Measurements from ENCODE around the gene TBX1. TPM values are rescaled to one million over a fixed set of nuclear protein-coding genes. Genes with fewer than 3 reads are reported as not detected.

Gene TBX1
- total and polyA plus RNA-seq, 10 of the 15 experiments (the other 5 are each of a cell fraction or from before 2014, with no cell fraction given): not detected

DNA sequence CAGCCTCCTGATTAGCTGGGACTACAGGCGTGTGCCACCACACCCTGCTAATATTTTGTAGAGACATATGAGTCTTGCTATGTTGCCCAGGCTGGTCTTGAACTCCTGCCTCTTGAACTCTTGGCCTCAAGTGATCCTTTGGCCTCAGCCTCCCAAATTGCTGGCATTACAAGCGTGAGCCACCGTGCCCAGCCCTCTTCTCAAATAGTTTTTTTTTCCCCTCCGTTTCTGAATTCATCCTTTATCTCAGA is 11.8 kb downstream of the TBX1 start:
- intact Hi-C loops (cut with micrococcal nuclease; ENCODE audit: unreplicated experiment) (no loop called here), in situ Hi-C loops (cut with MboI) (no loop called here)
- Histone ChIP-seq H2AFZ (ENCODE audit: control insufficient read depth, low read depth, low read length) (no peak overlapping the region), H4K20me1 (ENCODE audit: control insufficient read depth, insufficient read depth) (no peaks in the 10 kb centered on the region; the same call in 1 of the 2 replicates), H3K9me3 (replicated peaks; ENCODE audit: control insufficient read depth, insufficient read depth, low read length) (no peaks in the 10 kb centered on the region), H3K27ac (ENCODE audit: control insufficient read depth, insufficient read depth) (no peak overlapping the region), H3K27me3 (replicated peaks in 1 of 2; ENCODE audit: control insufficient read depth in 2 of 2, insufficient read depth in 2 of 2, low read length in 1 of 2) (peaks cover 0 to 6% of the 10 kb centered on the region in 2 experiments; a peak in 3 of 4 replicates), H3K4me1 (ENCODE audit: control insufficient read depth, insufficient read depth, low read length) (peaks cover 9% of the 10 kb centered on the region), H3K9ac (ENCODE audit: control insufficient read depth, insufficient read depth, low read length) (no peak overlapping the region), H3K4me2 (ENCODE audit: control insufficient read depth, insufficient read depth) (no peak overlapping the region), H3K4me3 (no peak overlapping the region), H3K36me3 (ENCODE audit: control insufficient read depth in 2 of 2, insufficient read depth in 2 of 2, low read length in 1 of 2) (no peaks in the 10 kb centered on the region), H3K79me2 (ENCODE audit: control insufficient read depth, insufficient read depth, low read length) (no peaks in the 10 kb centered on the region)
- ChIA-PET SMC1A (ENCODE audit: uncharacterized antibody, unreplicated experiment) (interaction anchor here (2.1 to 2.4 kb wide), 2 partner anchors 42 to 83 kb away, joined by 5 to 7 read pairs; no protein-coding TSS in a partner anchor), CTCF (interaction anchor here (1.1 to 2.0 kb wide), 7 partner anchors 16 to 146 kb away, joined by 3 to 6 read pairs (median 3); no protein-coding TSS in a partner anchor), POLR2A (no interaction called here), RAD21 (ENCODE audit: unreplicated experiment) (interaction anchor here (0.6 to 2.6 kb wide), 7 partner anchors 16 to 1014 kb away, joined by 3 to 12 read pairs (median 4); no protein-coding TSS in a partner anchor)
- ATAC-seq: no peak
- 48% methylated on average over 4 of the region's 4 CpGs for WGBS (ENCODE audit: insufficient coverage, insufficient replicate concordance, low lambda C conversion rate, missing lambda C conversion rate)
- FAIRE-seq: no peak
- DNase-seq (ENCODE audit: low read depth, low spot score): no peak
- BruUV-seq (replicated peaks): no TSS peak
- TF ChIP-seq RELB (IDR thresholded peaks at IDR 0.05; ENCODE audit: low read depth): no peak
- TF ChIP-seq NR2F1 (conservative IDR thresholded peaks at IDR 0.05): no peak
- TF ChIP-seq CEBPZ (IDR thresholded peaks at IDR 0.05; ENCODE audit: low read depth, low read length): no peak
- no peak for TF ChIP-seq ZBTB11 (CRISPR knock-in tag; IDR thresholded peaks at IDR 0.05)
- TF ChIP-seq BCL11A (IDR thresholded peaks at IDR 0.05; ENCODE audit: low read depth, low read length): no peak
- TF ChIP-seq SREBF2 (IDR thresholded peaks at IDR 0.05; ENCODE audit: low read length): no peak
- TF ChIP-seq RUNX3 (IDR thresholded peaks at IDR 0.05; ENCODE audit: low read length): no peak
- TF ChIP-seq, protein P1, sequence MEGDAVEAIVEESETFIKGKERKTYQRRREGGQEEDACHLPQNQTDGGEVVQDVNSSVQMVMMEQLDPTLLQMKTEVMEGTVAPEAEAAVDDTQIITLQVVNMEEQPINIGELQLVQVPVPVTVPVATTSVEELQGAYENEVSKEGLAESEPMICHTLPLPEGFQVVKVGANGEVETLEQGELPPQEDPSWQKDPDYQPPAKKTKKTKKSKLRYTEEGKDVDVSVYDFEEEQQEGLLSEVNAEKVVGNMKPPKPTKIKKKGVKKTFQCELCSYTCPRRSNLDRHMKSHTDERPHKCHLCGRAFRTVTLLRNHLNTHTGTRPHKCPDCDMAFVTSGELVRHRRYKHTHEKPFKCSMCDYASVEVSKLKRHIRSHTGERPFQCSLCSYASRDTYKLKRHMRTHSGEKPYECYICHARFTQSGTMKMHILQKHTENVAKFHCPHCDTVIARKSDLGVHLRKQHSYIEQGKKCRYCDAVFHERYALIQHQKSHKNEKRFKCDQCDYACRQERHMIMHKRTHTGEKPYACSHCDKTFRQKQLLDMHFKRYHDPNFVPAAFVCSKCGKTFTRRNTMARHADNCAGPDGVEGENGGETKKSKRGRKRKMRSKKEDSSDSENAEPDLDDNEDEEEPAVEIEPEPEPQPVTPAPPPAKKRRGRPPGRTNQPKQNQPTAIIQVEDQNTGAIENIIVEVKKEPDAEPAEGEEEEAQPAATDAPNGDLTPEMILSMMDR (IDR thresholded peaks at IDR 0.05 in 2 of 3, conservative IDR thresholded peaks at IDR 0.05 in 1 of 3; ENCODE audit: control insufficient read depth in 2 of 3, extremely low read depth in 1 of 3, insufficient read depth in 1 of 3, low read depth in 3 of 3, low read length in 3 of 3): no peak
- no peak for TF ChIP-seq POLR2AphosphoS5 (IDR thresholded peaks at IDR 0.05; ENCODE audit: low read length)
- no peak for TF ChIP-seq TBL1XR1 (IDR thresholded peaks at IDR 0.05; ENCODE audit: low read depth, low read length)
- no peak for TF ChIP-seq EGR1 (IDR thresholded peaks at IDR 0.05; ENCODE audit: borderline replicate concordance in 1 of 2, low read depth in 2 of 2, low read length in 2 of 2)
